Memory B cell (primary cell): Measurements from ENCODE around the gene B3GALT6.

Source experiments
- ATAC-seq: fragments of 150-1000 bp; cut with Tn5 transposase; 2 replicates; pipeline ENCODE4 v1.10.0; 2021; ENCODE audit warnings: low read depth, mild to moderate bottlenecking, moderate library complexity
- DNase-seq, 2 donors: peaks; one replicate each; pipeline ENCODE4 v3.0.0; 2022; ENCODE audit warnings: low spot score in 2 of 2
- H3K27ac Mint-ChIP-seq: one replicate; pipeline ENCODE4 v1.8.0; 2022; ENCODE audit warnings: mild to moderate bottlenecking, moderate library complexity, mixed read lengths
- H3K27me3 Mint-ChIP-seq: one replicate; pipeline ENCODE4 v1.8.0; 2022; ENCODE audit warnings: mixed read lengths
- H3K36me3 Mint-ChIP-seq: one replicate; pipeline ENCODE4 v1.8.0; 2022; ENCODE audit warnings: mild to moderate bottlenecking, mixed read lengths
- H3K4me1 Mint-ChIP-seq: one replicate; pipeline ENCODE4 v1.8.0; 2022; ENCODE audit warnings: mixed read lengths
- H3K4me3 Mint-ChIP-seq: one replicate; pipeline ENCODE4 v1.8.0; 2022; ENCODE audit warnings: mild to moderate bottlenecking, moderate library complexity, mixed read lengths
- H3K9me3 Mint-ChIP-seq: one replicate; pipeline ENCODE4 v1.8.0; 2022; ENCODE audit warnings: mixed read lengths

The B3GALT6 gene

DNA sequence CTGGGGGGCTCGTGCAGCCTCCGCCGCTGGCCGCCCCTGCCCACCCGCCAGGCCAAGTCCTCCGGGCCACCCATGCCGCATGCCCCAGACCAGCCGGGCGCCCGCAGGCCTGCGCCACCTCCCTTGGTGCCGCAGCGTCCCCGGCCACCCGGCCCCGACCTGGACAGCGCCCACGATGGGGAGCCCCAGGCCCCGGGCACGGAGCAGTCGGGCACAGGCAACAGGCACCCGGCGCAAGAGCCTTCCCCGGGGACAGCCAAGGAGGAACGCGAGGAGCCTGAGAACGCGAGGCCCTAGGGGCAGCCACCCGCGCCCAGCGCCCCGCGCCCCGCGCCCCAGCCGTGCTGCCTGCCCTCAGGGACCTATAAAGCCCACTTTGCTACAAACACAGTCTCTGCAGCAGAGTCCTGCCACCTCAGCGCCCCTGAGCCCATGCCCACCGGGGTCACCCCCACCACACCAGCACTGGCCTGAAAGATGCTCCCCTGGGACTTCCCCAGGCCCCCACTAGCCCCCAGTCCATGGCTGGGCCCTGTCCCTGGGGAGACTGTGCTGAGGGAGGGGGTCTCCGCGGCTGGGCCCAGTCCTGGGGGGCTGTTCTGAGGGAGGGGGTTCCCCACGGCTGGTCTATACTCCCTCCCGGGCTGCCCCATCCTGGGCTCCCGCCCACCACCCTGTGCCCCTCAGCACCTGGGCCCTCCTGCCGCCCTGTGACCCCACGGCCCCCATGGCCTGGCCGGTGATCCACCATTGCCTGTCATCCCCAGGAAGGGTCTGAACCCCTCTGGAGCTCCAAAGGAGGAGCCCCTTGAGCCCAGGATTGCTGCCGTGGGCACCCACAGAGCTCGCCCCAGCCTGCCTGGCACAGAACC is 34.2 kb upstream of the B3GALT6 start:
- no peak for DNase-seq
- no peaks in the 10 kb centered on the region for H3K36me3 Mint-ChIP-seq
- peaks cover 9% of the 10 kb centered on the region for H3K9me3 Mint-ChIP-seq
- H3K27me3 Mint-ChIP-seq: peaks cover 2% of the 10 kb centered on the region
- H3K27ac Mint-ChIP-seq: no peak overlapping the region
- no peak overlapping the region for H3K4me3 Mint-ChIP-seq
- ATAC-seq: no peak
- no peaks in the 10 kb centered on the region for H3K4me1 Mint-ChIP-seq

DNA sequence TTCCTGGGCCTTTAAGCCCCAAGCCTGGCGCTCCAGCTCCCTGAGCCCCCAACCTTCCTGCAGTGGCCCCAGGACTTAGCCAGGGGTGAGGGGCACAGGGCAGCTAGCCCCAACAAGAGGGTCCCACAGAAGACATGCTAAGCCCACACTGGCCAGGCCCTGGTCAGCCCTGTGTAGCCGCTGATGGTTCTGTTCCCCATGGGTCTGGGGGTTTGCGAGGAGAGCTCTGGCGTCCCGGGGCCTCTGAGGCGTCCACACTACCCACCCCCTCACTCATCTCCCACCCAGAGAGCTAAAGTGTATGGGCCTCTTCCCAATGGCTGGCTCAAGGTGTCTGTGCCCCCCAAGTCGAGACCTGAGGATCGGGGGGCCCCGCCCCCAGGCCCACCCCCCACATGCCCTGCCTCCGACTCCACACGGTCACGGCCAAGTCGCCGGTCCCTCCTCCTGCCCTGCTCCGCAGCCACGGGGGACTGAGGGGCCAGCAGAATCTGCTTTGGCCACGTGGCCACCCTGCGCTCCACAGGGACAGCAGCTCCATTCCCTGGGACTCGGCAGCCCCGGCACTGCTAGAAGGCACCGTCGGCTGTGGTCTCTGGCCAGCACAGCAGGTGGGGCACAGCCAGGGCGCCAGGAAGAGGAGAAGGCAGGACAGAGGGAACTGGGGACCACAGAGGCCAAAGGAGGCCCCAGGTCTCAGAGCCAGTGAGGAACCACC is 33.5 kb upstream of the B3GALT6 start:
- H3K36me3 Mint-ChIP-seq: no peaks in the 10 kb centered on the region

DNA sequence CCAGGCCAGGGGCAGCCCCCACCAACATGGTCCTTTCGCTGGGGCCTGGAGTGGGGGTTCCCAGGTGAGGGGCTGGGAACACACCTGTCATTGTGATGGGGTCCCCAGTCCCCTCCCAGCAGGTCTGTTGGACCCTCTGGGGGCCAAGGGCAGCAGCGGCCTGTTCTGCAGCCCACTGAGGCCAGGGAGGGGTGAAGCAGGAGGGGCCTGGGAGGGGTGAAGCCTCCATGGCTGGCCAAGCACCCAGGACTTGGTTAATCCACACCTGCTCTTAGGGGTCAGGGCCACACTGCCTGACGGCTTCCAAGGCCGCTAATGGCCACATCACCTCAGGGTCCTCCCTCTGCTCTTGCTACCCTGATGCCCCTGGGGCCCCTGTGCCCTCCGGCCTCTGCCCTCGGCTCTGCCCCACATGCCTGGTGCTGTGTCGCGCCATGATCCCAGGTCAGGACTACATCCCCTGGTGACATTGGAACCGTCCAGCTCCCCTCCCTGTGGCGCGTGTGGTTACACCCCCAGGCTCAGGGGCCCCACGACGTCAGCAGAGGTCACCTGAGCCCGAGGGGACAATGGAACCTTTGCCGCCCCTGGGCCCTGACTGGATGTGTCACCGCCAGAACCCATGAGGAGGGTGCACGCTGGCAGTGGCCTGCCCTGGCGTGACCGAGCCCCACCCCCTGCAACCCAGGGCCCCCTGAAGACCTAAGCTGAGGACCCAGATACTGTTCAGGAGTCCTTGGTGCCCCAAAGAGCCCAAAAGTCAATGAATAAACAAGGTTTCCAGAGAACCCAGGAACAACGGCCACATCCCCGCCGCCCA is 32.7 kb upstream of the B3GALT6 start:
- Mint-ChIP-seq H3K27me3 (peaks cover 2% of the 10 kb centered on the region), H3K27ac (peak overlapping the region; percentile 92), H3K4me3 (no peak overlapping the region), H3K9me3 (peaks cover 8% of the 10 kb centered on the region), H3K36me3 (no peaks in the 10 kb centered on the region), H3K4me1 (no peaks in the 10 kb centered on the region)
- ATAC-seq (no peak), DNase-seq (no peak)

More for the DNA sequence above, 33.5 kb upstream of the B3GALT6 start:
- ATAC-seq: no peak
- DNase-seq: no peak
- H3K9me3 Mint-ChIP-seq: peaks cover 9% of the 10 kb centered on the region
- no peak overlapping the region for H3K4me3 Mint-ChIP-seq
- no peak overlapping the region for H3K27ac Mint-ChIP-seq
- peaks cover 2% of the 10 kb centered on the region for H3K27me3 Mint-ChIP-seq
- H3K4me1 Mint-ChIP-seq: no peaks in the 10 kb centered on the region

DNA sequence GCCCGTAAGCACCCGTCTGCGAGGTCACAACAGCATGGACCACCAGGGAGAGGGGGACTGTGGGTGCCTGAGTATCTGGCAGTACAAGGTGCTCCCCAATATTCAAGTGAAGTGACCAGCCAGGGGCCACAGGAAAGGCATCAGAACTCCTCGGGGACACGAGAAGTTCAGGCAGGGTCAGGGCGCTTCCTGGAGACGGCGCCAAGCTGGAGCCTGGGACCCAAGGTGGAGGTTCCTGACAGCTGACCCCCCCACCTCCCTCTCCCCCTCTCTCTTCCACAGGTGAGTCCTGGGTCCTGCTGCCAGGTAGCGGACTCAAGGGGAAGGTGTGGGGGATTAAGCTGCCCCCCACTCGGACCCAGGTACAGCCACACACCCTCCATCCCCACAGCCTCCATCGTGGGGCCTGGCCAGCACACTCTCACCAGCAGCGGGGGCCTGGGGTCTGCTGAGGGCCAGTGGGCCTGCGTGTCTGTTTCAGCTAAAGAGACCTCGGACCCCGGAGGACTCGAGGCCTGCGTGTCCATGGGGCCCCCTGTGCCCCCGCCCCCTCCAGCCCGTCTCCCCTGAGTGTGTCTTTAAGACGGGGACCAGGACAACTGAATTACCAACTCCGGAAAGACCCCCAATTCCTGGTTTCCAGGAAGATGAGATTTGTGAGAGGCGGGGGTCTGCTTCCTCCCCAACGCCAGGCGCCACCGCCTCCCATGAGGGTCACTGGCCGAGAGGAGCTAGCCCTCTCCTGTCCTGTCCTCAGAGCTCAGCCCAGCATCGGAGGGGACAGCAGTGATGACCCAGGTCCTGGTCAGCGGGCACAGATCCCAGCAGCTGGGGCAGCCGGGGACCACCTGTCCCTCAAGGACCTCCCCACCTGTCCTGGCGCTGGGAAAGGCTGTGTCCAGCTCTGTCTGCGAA is 31.8 kb upstream of the B3GALT6 start:
- ATAC-seq (no peak), DNase-seq (no peak)
- Mint-ChIP-seq H3K9me3 (peaks cover under 1% of the 10 kb centered on the region), H3K27me3 (peaks cover 2% of the 10 kb centered on the region), H3K4me1 (no peaks in the 10 kb centered on the region), H3K36me3 (no peaks in the 10 kb centered on the region), H3K4me3 (peak overlapping the region; percentile 43), H3K27ac (peak overlapping the region; percentile 92)

DNA sequence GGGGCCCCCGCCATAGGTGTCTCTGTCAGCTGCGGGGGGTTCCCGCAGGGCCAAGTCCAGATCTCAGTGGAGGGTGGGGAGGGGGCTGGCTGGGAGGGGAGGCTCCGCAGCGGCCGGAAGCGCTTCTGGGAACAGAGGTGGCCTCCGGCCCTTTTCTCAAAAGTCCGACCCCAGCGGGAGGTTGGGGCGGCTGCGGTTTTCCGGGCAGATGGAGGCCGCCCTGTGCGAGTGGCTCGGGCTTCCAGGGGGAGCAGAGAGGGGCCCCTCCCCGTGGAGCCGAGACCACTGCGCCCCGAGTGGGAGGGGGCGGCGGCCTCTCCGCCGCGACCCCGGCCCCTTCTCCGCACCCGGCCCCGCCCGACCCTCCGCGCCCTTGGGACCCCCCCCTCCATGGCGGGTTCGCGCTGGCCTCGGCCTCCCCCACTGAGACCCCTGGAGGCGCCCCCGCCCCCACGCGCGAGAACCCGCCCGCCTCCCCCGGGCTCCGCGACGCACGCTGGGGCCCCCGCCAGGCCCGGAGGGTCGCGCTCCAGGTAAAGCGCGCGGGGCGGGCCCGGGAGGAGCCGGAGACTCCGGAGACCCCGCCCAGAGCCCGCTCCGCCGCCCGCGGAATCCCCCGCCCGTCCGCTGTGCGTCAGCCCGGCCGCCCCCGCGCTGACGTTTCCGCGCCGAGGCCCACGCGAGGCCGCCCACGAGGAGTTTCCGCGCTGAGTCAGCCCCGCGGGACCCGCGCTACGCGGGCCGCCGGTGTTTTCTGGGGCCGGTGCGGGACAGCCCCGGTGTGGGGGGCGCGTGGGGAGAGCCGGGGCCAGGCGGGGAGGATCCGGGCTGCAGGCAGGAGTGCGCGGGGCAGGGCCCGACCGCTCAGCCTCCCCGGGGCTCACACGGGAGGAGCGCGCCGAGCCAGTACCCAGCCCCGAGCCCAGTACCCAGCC is 30.9 kb upstream of the B3GALT6 start:
- H3K4me3 Mint-ChIP-seq: peak overlapping the region; percentile 46
- peaks cover 2% of the 10 kb centered on the region for H3K27me3 Mint-ChIP-seq
- DNase-seq (peak; percentile 85 to 89), ATAC-seq (peak; percentile 86)
- no peaks in the 10 kb centered on the region for H3K9me3 Mint-ChIP-seq
- H3K36me3 Mint-ChIP-seq: no peaks in the 10 kb centered on the region
- peak overlapping the region; percentile 92 for H3K27ac Mint-ChIP-seq
- H3K4me1 Mint-ChIP-seq: peaks cover 4% of the 10 kb centered on the region

DNA sequence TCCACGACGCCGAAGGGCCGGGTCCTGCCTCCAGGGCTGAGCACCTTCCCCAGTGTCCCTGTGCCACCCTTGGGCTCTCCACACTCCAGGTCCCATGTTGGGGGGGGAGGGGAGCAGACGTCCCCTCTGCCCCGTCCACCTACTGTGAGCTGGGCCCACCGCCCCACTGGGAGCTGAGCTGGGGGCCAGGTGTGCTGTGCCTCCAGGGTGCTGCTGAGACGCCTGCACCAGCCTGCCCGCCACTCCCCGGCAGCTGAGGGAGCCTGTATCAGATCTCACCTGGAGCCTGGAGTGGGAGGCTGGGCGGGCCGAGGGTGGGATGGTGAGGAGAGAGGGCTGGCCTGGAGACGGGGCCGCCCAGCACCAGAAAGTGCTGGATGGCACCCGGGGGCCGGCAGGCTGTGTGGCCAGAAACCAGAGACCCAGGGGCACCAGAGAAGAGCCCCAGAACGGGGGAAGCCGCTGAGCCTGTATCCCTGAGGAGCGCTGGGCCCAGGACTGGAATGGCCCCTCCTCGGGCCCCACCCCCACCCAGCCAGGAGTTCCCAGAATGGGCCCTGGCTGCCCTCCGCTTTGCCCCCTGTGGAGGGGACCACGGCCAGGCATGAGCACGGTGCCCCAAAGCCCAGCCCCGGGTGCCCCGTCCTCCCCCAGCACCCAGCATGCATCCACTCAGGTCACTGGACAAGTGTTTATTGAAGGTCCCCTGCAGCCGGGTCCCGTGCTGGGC is 29.0 kb upstream of the B3GALT6 start:
- Mint-ChIP-seq H3K36me3 (no peaks in the 10 kb centered on the region), H3K4me3 (no peak overlapping the region), H3K27ac (peak overlapping the region; percentile 78), H3K9me3 (no peaks in the 10 kb centered on the region), H3K27me3 (peaks cover 4% of the 10 kb centered on the region), H3K4me1 (peaks cover 11% of the 10 kb centered on the region)
- ATAC-seq (no peak), DNase-seq (peak in 1 of 2 donors; percentile 25)

DNA sequence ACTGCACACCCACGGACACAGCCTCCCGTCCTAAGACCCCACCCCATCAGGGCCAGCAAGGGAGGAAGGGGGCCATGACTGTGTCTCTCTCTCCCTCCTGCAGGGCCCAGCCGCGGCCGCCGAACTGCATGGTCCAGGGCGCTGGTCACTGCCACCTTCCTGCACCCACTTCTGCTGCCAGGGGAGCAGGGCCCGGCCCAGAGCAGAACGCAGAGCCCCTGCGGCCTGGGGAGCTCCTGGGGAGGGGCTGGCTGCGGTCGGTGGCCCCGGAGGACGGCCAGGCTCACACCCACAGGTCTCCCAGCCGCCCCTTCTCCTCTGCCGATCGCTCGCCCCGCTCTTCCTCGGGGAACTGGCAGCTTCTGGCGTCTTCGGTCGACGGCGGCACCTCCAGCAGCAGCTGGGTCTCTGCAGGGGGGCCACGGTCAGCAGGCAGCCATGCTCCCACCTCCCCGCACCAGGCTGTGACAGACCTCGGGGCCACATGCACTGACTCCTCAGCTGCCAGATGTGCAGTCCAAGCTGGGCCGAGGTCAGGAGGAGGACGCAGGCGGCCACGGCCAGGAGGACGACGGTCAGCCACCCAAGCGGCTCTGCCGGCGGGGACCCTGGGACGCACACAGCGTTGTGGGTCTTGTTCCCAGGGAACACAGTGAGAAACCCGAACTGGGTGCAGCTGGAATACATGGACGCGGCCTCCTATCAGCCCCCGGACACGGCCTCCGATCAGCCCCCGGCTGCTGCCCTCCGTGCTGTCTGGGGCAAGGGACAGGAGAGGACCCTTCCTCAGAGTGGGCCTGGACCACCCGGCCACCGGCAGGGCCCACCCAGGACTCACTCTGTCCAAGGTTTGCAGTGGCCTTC is 28.2 kb upstream of the B3GALT6 start:
- DNase-seq: no peak
- no peaks in the 10 kb centered on the region for H3K36me3 Mint-ChIP-seq
- no peak overlapping the region for H3K4me3 Mint-ChIP-seq
- no peak for ATAC-seq
- no peaks in the 10 kb centered on the region for H3K9me3 Mint-ChIP-seq
- H3K4me1 Mint-ChIP-seq: peaks cover 17% of the 10 kb centered on the region
- peaks cover 8% of the 10 kb centered on the region for H3K27me3 Mint-ChIP-seq
- H3K27ac Mint-ChIP-seq: no peak overlapping the region

DNA sequence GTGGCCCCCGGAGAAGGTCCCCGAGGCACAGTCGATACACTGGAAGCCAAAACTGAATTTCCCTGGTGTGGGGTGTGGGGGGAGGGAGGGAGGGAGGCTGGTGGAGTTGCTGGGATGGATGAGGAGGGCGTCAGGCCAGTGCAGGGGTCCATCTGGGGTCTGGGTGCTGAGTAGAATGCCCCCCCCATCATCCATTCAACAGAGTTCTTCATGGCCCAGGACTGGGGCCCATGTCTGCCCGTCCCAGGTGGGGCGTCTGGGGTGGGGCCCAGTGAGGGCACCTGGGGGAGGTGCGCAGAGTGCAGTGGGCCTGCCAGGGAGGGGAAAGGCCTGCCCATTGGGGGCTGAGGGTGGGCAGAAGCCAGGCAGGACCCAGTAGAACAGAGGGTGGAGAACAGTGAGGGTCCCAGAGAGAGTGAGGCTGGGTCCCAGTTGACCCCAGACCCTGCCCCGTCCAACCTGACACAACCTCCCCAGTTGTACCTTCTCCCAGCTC is 27.6 kb upstream of the B3GALT6 start:
- peaks cover 10% of the 10 kb centered on the region for H3K27me3 Mint-ChIP-seq
- ATAC-seq: no peak
- DNase-seq: no peak
- no peaks in the 10 kb centered on the region for H3K36me3 Mint-ChIP-seq
- peaks cover 21% of the 10 kb centered on the region for H3K4me1 Mint-ChIP-seq
- no peaks in the 10 kb centered on the region for H3K9me3 Mint-ChIP-seq
- no peak overlapping the region for H3K27ac Mint-ChIP-seq
- peak overlapping the region; percentile 39 for H3K4me3 Mint-ChIP-seq

DNA sequence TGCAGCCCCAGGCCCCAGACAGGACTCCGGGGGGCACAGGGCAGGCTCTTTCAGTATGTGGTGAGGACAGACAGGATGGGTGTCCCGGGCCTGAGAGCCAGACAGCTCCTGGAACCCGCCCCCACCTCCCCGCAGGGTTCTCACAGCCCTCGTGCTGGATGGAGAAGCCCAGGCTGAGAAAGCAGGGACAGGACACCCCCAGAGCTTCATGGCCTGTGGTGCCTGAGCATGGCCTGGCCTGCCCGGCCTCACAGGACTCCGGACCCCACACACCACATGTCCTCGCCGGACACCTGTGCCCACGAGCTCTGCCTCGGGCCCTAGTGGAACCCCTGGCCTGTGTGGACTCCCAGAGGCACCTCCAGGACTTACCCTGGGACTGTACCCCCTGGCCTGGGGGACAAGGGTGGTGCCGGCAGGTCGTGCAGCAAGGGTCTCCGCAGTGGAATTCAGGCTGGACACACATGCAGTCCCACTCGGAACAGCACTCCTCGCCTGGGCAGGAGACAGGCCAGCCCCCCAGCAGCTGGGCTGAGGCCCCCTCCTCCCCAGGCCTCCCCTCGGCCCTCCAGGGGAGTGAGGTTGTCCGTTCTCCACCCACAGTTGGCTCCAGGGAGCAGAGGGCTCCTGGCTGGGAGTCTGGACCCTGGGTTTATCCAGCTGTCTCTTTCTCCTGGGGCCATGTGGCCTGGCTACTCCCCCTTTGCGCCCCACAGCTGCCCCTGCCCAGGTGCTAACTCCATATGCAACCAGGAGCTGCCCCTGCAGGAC is 26.9 kb upstream of the B3GALT6 start:
- Mint-ChIP-seq H3K27ac (no peak overlapping the region), H3K4me3 (peak overlapping the region; percentile 53), H3K9me3 (no peaks in the 10 kb centered on the region), H3K36me3 (no peaks in the 10 kb centered on the region), H3K27me3 (peaks cover 10% of the 10 kb centered on the region), H3K4me1 (peaks cover 23% of the 10 kb centered on the region)
- ATAC-seq: no peak
- no peak for DNase-seq

DNA sequence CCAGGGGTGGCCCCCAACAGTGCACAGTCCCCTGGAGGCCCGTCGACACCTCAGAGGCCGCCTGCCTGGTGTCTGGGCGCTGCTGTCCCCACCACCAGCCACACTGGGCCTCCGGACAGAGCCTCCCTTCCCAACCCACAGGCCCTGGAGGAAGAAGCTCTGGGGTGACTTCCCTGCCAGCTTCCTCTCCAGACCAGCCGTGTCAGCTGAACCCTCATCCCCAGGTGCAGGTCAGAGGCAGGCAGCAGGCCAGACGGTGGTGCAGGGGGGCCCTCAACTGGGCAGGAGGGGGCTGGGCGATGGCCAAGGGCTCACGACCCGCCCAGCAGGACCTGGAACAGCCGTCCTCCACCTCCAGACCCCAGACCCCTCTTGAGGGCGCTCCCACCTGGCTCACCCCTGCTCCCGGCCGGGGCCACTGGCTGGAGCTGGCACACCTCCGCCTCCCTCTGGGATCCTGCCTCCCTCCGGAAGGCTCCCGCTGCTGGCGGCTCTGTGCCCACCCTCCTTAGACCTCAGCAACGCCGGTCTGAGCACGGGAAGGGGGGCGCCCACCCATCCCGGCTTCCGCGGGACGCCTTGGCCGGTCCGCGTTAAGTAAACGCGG is 26.2 kb upstream of the B3GALT6 start:
- H3K4me1 Mint-ChIP-seq: peaks cover 23% of the 10 kb centered on the region
- ATAC-seq: no peak
- peak overlapping the region; percentile 80 for H3K4me3 Mint-ChIP-seq
- H3K9me3 Mint-ChIP-seq: no peaks in the 10 kb centered on the region
- peaks cover 7% of the 10 kb centered on the region for H3K27me3 Mint-ChIP-seq
- H3K36me3 Mint-ChIP-seq: no peaks in the 10 kb centered on the region
- DNase-seq: no peak
- no peak overlapping the region for H3K27ac Mint-ChIP-seq
